ENCODE data around the gene CDK5RAP2. TPM values are rescaled to one million over a fixed set of nuclear protein-coding genes. Genes with fewer than 3 reads are reported as not detected.

CDK5RAP2 gene
- total and polyA plus RNA-seq, 10 of the 15 experiments (the other 5 are each of a cell fraction or from before 2014, with no cell fraction given): 16.2 to 53.5 (median 34.5) TPM

- Histone ChIP-seq H4K20me1 (ENCODE audit: control insufficient read depth, insufficient read depth) (no peaks in the 10 kb centered on the region), H3K27me3 (replicated peaks in 1 of 2; ENCODE audit: control insufficient read depth in 2 of 2, insufficient read depth in 2 of 2, low read length in 1 of 2) (no peaks in the 10 kb centered on the region), H3K9me3 (replicated peaks; ENCODE audit: control insufficient read depth, insufficient read depth, low read length) (peaks cover 2% of the 10 kb centered on the region), H3K36me3 (ENCODE audit: control insufficient read depth in 2 of 2, insufficient read depth in 2 of 2, low read length in 1 of 2) (peaks cover 0 to 21% of the 10 kb centered on the region in 2 experiments), H3K4me3 (no peak overlapping the region), H3K79me2 (ENCODE audit: control insufficient read depth, insufficient read depth, low read length) (no peaks in the 10 kb centered on the region), H3K27ac (ENCODE audit: control insufficient read depth, insufficient read depth) (no peak overlapping the region), H3K9ac (ENCODE audit: control insufficient read depth, insufficient read depth, low read length) (no peak overlapping the region), H3K4me2 (ENCODE audit: control insufficient read depth, insufficient read depth) (no peak overlapping the region), H3K4me1 (ENCODE audit: control insufficient read depth, insufficient read depth, low read length) (no peaks in the 10 kb centered on the region), H2AFZ (ENCODE audit: control insufficient read depth, low read depth, low read length) (no peak overlapping the region)
- ATAC-seq: no peak
- FAIRE-seq: no peak
- 98% methylated on average over 3 of the region's 3 CpGs for WGBS (ENCODE audit: insufficient coverage, insufficient replicate concordance, low lambda C conversion rate, missing lambda C conversion rate)
- CTCF ChIA-PET: no interaction called here
- RAD21 ChIA-PET (ENCODE audit: unreplicated experiment): no interaction called here
- POLR2A ChIA-PET: interaction anchor here (0.6 to 0.7 kb wide), 2 partner anchors 11 to 12 kb away, joined by 3 to 5 read pairs; no protein-coding TSS in a partner anchor
- SMC1A ChIA-PET (ENCODE audit: uncharacterized antibody, unreplicated experiment): interaction anchor here (0.8 kb wide), 1 partner anchor 76 kb away, joined by 3 read pairs; no protein-coding TSS in a partner anchor
- in situ Hi-C loops (cut with MboI): no loop called here
- no peak for TF ChIP-seq ATF2 (IDR thresholded peaks at IDR 0.05; ENCODE audit: low read length)
- TF ChIP-seq NFXL1 (IDR thresholded peaks at IDR 0.05; ENCODE audit: borderline replicate concordance): no peak
- no peak for TF ChIP-seq NR2C2 (IDR thresholded peaks at IDR 0.05; ENCODE audit: borderline replicate concordance, control insufficient read depth, insufficient read length, low read depth)
- TF ChIP-seq GABPA (IDR thresholded peaks at IDR 0.05; ENCODE audit: low read depth): no peak
- no peak for TF ChIP-seq PAX5 (IDR thresholded peaks at IDR 0.05; ENCODE audit: borderline replicate concordance, low read depth, low read length)
- TF ChIP-seq CUX1 (IDR thresholded peaks at IDR 0.05; ENCODE audit: insufficient replicate concordance, low read depth, low read length): no peak
- no peak for TF ChIP-seq IRF4 (IDR thresholded peaks at IDR 0.05; ENCODE audit: low read depth, low read length)
- TF ChIP-seq CREB1 (IDR thresholded peaks at IDR 0.05; ENCODE audit: low read depth): no peak
- TF ChIP-seq ASH2L (IDR thresholded peaks at IDR 0.05; ENCODE audit: borderline replicate concordance, low read depth): no peak
- TF ChIP-seq YY1 (IDR thresholded peaks at IDR 0.05; ENCODE audit: low read depth, low read length): no peak
- BruUV-seq (replicated peaks): no TSS peak
- intact Hi-C loops (cut with micrococcal nuclease; ENCODE audit: unreplicated experiment): no loop called here
- DNase-seq (ENCODE audit: low read depth, low spot score): no peak
Observed at GRCh38 chr9:120510816-120511215, 69.2 kb downstream of the CDK5RAP2 start.
